HS-27A (cell line): ENCODE data around the gene TTC1.
"Not testable (repeated sequence)": the region's sequence is repeated elsewhere in the genome, so short reads cannot be mapped to it uniquely, and the experiment has no call there.

ENCODE experiments used
- DNase-seq: peaks from one replicate; pipeline ENCODE4 v3.0.0-alpha.2; 2012; ENCODE audit warnings: low read depth, missing footprints

TTC1 gene

DNA sequence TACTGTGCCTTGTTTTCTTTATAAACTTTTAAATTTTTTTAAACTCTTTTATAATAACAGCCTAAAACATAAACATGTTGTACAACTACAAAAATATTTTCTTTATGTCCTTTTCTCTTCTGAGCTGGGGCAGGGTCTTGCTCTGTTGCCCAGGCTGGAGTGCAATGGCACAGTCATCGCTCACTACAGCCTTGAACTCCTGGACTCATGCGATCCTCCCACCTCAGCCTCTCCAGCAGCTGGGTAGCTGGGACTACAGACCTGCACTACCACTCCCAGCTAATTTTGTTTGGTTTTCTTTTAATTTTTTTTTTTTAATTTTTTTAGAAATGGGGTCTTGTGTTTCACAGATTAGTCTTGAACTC, 31.5 kb downstream of the TTC1 start:
- no peak for DNase-seq

DNA sequence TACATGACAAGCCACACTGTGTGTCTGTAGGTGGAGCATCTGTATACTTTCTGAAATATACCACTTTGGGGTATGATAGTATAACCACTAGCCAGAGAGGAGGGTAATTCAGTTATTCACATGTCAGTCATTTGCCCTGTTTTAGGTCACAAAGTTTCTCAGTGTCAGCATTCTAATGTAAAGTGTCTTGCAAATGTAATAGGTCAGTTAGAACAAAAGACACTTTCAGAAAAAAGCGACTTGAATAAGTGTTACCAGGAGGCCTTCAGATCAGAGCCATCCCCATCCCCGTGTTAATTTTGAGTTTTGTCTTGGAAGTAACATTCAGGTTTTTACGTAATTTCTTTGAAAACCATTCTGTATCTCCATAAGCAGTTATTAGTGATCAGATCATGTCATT, 33.7 kb downstream of the TTC1 start:
- DNase-seq, result no peak

DNA sequence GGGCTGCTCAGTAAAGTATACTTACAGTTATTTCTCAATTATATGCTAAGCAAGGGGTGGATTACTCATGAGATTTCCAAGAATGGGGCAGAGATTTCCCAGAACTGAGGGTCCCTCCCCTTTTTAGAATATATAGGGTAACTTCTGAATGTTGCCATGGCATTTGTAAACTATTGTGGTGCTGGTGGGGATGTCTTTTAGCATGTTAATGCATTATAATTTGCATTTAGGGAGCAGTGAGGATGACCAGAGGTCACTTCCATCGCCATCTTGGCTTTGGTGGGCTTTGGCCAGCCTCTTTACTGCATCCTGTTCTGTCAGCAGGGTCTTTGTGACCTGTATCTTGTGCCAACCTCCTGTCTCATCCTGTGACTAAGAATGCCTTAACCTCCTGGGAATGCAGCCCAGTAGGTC, 35.5 kb downstream of the TTC1 start:
- no peak for DNase-seq

DNA sequence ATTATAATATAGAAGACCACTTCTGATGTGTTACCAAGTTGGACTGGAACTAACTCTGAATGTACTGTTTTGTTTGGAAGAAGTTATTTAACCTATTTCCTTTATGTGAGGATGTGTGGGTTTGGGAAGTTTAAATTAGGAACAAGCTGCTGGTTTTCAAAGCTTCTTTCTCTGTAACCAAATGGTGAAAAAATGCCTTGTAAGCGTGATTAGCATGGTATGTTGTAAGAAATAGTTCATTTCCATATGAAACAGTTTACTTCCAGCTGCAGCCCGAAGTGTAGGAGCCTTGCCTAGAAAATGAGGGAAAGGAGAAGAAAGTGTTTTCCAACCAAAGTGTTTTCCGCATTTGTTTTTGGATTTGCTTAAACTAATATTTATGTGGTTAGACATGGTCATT, 36.0 kb downstream of the TTC1 start:
- no peak for DNase-seq

DNA sequence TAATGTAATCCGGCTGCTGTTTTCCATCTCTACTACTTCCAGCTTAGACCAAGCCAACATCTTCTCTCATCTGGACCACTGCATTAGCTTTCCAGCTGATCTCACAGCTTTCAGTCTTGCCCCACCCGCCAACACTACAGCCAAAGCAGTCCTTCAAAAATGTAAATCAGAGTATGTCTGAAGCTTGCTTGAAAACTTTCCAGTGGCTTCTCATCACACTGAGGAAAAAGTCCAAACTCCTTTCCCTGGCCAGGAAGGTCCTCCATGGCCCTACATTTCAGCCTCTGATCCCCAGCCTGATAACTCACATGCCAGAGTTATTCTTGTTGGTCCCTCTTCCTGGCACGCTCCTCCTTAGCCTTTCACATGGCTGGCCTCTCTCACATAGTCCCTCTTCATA, 38.5 kb downstream of the TTC1 start:
- DNase-seq, result no peak

DNA sequence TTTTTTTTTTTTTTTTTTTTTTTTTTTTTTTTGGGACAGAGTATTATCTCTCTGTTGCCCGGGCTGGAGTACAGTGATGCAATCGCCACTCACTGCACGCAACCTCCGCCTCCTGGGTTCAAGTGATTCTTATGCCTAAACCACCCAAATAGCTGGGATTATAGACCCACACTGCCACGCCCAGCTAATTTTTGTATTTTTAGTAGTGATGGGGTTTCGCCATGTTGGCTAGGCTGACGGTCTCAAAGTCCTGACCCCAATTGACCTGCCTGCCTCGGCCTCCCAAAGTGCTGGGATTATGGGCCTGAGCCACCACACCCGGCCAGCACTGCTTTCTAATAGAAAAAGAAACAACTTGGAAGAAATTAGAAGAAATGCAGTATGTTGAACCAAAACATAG, 39.2 kb downstream of the TTC1 start:
- DNase-seq, result no peak

DNA sequence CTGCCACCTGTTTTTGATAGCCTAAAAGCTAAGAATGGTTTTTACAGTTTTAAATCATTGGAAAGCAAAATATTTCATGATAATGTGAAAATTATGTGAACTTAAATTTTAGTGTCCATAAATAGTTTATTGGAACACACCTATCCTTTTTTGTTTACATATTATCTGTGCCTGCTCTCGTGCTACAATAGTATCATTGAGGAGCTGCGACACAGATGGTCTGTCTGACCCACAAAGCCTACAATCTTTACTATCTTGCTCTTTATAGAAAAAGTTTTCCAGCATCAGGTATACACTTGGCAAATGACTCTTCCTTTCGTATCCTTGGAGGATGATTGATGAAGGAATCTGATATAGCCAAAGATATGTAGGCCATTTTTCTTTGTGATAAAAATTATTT, 40.2 kb downstream of the TTC1 start:
- DNase-seq, result no peak

DNA sequence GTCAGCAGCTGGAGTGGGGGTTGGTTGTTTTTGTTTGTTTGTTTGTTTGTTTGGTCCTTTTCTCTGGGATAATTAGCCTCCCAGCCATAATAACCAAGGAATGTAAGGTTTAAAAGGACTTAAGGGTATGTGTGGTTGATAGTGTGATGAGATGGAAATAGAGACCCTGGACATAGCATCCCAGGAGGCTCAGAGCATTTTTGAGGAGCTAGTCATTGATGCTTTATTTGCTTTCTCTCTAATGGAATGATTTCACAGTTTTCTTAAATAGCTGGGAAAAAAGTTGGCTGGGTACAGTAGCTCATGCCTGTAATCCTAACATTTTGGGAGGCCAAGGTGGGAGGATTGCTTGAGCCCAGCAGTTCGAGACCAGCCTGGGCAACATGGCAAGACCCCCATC, 45.1 kb downstream of the TTC1 start:
- no peak for DNase-seq

DNA sequence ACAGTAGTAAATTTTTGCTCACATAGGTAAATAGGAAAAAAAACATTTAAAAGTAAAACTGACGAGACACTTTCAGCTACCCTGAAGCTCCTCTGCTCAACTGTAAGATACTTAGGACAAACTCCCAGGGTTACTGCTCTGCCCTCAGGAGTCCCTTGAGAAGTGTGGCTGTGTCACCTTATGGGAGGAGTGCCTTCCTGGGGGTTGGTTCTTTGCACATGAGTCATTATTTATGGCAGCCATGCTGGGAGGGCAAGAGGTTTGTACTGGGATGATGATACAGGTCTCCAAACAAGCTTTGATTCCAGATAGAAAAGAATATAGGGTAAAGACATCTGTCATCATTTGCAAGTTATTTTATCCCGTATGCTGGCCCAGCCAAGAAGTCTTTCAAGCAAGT, 45.9 kb downstream of the TTC1 start:
- DNase-seq, result no peak

DNA sequence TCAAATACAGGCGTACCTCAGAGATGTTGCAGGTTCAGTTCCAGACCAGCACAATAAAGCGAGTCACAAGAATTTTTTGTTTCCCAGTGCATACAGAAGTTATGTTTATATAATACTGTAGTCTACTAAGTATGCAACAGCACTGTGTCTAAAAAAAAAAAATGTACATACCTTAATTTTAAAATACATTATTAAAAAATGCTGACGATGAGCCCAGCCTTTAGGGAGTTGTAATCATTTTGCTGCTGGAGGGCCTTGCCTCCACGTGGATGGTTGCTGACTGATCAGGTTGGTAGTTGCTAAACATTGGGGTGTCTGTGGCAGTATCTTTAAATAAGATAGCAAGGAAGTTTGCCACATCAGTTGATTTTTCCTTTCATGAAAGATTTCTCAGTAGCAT, 48.3 kb downstream of the TTC1 start:
- DNase-seq, result no peak

DNA sequence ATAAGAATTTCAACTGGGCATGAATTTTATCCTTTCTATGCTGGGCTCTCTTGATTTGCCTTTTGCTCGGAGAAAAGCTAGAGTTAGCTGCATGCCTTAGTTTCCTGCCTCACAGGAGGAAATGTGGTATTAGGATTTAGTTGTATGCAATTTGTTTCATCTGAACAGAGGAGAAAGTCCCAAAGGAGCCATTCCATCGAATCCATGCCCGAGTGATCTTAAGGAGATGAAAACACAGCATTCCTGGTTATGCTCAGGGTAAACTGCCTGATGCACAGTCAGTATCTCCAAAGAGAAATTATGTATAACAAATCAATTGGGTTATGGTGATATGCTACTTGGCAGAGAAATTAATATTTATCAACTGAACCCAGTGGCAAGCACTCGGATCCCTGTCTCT, 51.1 kb downstream of the TTC1 start:
- DNase-seq, result no peak

DNA sequence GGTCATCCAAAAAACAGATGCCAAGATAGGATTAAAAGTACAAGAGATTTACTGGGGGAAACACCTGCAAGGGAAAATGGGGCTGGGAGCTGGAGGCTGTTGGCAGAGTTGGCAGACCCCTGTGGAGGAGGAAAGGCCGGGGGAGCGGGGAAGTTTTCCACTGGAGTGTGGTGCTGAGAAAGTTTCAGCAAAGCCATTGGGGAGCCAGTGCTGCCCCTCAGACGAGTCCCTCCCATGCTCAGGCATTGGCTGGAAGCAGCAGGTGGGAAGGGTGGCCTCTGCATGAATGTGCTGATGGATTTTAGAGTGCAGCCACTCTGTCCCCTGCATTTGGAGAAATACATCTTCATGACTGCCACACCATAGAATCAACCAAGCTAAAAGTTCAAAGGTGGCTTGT, 52.8 kb downstream of the TTC1 start:
- DNase-seq, result no peak

DNA sequence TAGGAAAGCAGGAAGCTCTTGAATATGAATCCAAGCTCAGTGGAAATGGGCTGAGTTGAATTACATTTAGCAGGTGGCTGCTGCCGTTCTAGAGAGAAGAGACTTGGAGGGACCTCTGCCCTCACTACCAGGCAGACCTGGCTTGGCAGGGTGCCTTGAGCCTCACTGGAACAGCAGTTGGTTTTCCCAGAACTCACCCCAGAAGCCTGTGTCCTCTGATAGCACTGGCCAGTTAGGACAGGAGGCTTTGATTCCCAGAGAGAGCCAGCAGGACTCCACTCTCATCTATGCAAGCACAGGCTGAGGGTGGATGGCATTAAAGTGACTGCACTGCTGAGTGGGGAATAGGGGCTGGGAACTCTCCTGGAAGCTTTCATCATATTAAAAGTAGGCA, 55.5 kb downstream of the TTC1 start:
- no peak for DNase-seq

DNA sequence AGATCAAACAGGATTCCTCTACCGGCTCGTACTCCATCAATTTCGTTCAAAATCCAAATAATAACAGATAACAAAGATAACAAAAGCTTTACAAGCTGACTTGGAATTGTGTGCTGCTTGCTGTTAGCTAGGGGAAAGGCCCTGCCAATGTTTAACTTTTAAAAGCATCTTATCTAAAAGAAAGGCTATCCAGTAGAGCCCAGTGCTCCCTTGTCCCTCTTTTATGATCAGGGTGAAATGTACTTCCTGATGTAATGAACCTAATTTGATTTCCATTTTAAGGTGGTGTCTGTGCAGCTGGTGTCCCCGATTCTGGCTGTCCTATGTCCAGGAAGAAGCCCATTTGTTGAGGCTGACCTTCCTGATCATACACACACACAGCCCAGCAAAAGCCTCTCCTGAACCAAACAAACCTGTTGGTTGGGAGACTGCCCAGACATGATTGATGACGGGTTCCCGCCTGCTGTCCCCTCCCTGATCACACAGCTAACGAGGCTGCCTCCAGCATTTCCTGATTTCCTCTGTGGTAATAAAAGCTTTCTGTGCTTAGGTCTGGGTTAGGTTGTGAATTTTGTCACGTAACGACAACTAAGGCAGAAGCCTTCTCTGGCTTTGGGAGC, 56.2 kb downstream of the TTC1 start:
- DNase-seq, result no peak

DNA sequence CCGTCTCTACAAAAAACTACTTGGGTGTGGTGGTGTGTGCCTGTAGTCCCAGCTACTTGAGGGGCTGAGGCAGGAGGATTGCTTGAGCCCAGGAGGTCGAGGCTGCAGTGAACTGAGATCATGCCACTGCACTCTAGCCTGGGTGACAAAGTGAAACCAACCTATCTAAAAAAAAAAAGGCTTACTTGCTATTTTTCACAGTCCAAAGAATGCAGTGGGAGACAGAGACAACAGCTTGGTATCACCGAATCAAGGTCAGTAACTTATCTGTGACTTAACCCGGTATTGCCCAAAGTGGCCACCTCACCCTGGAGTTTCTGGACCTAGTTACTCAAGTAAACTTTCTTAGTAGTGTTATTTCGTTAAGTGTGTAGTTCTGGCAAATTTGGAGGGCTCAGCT, 60.2 kb downstream of the TTC1 start:
- DNase-seq, result not testable (repeated sequence)

DNA sequence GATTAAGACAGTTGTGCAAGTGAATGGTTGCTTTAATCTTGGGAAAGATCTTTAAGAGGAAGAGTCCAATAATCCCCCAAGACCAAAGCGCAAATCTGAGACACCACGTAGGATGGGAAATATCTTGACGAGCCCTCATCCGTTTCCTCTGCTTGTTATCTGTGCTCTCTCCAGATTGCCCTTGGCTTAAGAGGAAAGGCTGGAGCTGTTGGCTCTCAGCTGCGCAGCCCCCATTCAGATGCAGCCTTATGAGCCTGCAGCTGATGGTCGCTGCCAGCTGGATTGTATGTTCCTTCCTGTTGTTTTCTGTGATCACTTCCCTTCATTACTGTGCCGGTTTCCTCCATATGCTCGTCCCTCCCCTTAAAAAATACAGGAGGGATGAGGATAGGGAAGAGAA, 62.6 kb downstream of the TTC1 start:
- no peak for DNase-seq

DNA sequence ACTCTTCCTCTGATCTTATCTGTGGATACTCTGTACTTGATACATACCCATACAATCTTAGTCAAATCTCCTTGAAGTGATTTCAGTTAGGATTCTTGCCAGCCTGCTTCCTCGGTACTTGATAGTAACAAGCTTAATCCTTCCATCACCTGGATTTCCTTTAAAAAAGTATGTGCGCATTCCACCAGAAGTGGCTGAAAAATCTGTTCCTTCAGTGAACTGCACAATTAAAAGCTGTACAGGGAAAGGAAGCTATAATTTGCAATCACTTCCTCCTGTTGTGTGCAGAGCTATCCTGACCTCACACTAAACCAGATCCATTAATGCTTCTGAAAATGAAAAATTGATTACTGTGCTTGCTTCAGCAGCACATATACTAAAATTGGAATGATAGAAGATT, 63.0 kb downstream of the TTC1 start:
- DNase-seq, result no peak

DNA sequence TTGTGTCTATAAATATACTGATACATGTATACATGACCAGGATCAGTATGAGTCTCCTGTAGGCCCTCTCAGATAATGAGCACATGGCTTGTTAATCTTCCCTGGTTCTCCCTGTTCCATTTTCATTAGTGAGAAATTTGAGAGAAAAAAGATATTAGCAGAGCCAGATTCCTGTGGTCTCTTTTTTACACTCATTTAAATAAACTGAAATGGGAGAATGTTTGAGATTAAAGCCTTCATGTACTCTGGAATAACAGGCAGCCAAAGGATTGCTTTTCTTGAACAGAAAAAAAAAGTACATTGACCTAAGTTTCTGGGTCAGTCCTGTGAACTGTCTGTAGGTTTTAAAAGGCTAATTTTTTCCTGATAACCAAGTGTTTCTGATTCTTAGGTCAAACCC, 66.1 kb downstream of the TTC1 start:
- DNase-seq, result no peak

DNA sequence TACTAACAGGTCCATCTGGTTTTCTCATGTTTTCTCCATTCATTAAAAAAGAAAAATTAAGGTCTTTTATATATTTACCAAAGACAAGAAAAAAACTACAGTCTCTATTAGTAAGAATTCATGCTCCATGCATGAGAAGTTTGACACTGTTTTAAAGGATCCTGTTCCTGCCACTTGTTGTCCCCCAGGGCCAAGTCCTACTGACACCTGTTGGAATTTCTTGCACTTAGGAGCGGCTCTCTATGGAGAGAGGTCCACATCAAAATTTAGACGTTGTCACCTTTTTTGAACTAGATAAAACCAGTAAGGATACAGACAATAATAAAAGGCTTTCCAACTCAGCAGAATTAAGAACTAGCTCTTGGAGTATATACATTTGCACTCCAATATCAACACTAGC, 68.1 kb downstream of the TTC1 start:
- DNase-seq, result no peak

DNA sequence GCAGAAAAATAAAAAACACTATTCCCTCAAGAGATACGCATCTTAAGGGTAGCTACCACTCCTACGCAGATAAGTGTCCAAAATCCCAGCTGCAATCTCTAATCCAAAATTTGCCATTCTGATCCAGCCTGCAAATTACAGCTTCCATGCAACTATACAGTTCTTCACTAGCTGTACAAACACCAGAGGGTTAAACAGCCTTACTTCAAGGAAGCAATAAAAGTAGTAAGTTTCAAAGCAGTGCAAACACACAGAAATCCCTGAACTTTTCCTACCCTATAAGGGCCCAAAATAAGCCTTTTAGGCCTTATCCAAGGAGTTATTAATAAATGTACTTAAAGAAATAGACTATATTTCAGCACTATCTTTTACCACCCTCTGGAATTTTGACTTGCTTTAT, 70.8 kb downstream of the TTC1 start:
- no peak for DNase-seq

DNA sequence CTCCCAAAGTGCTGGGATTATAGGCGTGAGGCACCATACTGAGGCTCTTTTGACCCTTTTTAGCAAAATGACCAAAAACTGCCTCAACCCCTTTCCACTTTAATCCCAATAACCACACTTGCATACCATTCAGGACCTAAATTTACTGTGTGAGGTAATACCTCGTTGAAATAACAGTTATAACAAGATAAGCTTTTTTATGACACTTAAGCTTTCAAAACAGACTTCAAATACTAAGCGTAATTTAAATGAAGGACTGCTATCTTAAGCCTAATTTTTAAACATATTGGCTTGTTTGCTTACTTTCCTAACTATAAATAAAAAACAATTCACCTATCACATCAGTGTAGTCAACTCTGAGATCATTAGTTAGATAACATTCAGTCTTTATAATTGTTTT, 72.6 kb downstream of the TTC1 start:
- no peak for DNase-seq

DNA sequence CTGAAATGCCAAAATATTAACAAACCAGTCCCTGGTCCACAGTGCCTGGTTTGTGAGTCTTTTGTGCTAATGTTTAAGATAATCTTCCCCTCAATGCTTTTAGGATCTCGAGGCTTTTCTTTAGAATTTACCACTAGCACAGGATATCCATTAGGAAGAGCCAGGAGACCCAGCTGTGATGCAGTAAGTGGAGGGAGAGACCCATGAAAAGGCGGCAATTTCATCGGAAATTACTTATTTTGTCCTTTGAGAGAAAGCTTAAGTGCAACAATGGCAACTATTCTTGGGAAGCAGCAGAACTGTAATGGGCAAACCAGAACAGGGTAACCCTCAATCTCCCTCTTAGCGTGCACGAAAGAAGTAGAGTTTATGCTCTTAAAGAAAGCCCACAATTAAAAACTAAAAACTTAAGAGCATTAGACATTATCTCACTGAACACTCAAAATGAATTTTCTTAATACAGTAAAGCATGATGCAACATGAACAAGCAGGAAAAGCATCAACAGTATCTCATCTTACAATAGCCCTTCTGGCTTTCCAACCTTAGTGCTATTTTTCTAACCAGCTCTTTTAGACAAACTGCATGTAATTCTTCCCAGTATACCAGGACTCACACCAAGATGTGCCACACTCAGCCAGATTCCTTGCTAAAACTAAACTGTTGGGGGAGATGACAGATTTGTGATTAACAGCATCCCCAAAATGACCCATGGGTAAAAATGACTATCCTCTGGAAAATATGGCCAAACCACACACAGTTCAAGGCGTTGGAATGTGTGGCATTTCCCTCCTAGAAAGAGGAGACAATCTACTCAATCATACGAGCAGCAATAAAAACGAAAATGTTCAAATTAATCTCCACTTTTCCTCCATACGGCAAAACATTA, 73.9 kb downstream of the TTC1 start:
- DNase-seq, result peak; percentile 69

DNA sequence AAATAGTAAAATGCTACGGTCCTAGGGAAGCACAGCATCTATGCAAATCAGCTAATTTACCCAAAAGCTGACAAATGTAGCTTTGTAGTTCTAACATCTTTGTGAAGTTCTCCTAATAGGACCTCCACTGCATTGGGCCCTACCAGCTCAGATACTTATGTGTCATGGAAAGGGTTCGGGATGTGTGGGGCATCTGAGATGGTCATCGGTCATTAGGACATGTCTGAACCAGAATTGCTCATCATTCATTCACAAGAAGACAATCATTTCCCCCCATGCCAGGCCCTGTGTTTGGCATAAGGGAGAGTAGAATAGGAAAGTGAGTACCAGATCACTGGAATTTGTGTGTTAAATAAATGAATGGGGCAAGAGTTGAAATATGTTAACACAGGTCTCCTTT, 74.6 kb downstream of the TTC1 start:
- DNase-seq, result peak; percentile 7

DNA sequence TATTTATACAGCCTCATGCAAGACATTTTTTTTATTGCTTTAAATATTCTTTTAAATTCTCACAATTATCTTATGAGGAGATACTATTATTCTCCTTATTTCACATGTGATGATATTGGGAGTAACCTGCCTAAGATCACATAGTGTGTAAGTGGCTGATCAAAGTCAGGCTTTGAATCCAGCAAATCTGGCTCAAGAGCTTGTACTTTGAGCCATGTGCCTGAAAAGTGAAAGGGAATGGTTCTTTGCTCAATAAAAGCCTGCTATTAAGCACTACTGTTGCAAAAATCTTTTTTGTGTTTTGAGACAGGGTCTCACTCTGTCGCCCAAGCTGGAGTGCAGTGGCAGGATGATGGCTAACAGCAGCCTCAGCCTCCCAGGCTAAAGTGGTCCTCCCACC, 75.2 kb downstream of the TTC1 start:
- DNase-seq, result no peak
